Neural progenitor cell (in vitro differentiated cells): ENCODE measurements around the gene TBCD. TPM values are rescaled to one million over a fixed set of nuclear protein-coding genes. Genes with fewer than 3 reads are reported as not detected.

Source experiments
- DNase-seq: peaks from one replicate; pipeline ENCODE4 v3.0.0-alpha.2; 2016; ENCODE audit warnings: low spot score
- H2AFZ ChIP-seq: fragments of 200-600 bp; sonication (generic); replicated peaks from 2 replicates; pipeline ENCODE4 v1.6.1; 2016; ENCODE audit warnings: antibody characterized with exemption
- H3F3A ChIP-seq: fragments of 200-600 bp; sonication (generic); 2 replicates; pipeline ENCODE4 v1.6.1; 2016; ENCODE audit warnings: antibody characterized with exemption, low read depth
- H3K27ac ChIP-seq: fragments of 200-600 bp; sonication (generic); 2 replicates; pipeline ENCODE4 v1.5.1; 2016; ENCODE audit warnings: mild to moderate bottlenecking
- H3K27me3 ChIP-seq: fragments of 200-600 bp; sonication (generic); 2 replicates; pipeline ENCODE4 v1.6.1; 2016; ENCODE audit warnings: mild to moderate bottlenecking, moderate library complexity
- H3K36me3 ChIP-seq: fragments of 200-600 bp; sonication (generic); 2 replicates; pipeline ENCODE4 v1.5.1; 2016
- H3K4me1 ChIP-seq: fragments of 200-600 bp; sonication (generic); 2 replicates; pipeline ENCODE4 v1.6.1; 2016; ENCODE audit warnings: mixed run types
- H3K4me2 ChIP-seq: fragments of 200-600 bp; sonication (generic); 2 replicates; pipeline ENCODE4 v1.6.1; 2016
- H3K4me3 ChIP-seq: fragments of 200-600 bp; sonication (generic); 2 replicates; pipeline ENCODE4 v1.5.1; 2016
- H3K79me2 ChIP-seq: fragments of 200-600 bp; sonication (generic); 2 replicates; pipeline ENCODE4 v1.6.1; 2016; ENCODE audit warnings: low read depth
- H3K9ac ChIP-seq: fragments of 200-600 bp; sonication (generic); 2 replicates; pipeline ENCODE4 v1.6.1; 2016
- H3K9me3 ChIP-seq: fragments of 200-600 bp; sonication (generic); 2 replicates; pipeline ENCODE4 v1.5.1; 2016; ENCODE audit warnings: low read depth
- H4K20me1 ChIP-seq: fragments of 200-600 bp; sonication (generic); 2 replicates; pipeline ENCODE4 v1.6.1; 2016; ENCODE audit warnings: low read depth
- H3K27ac Mint-ChIP-seq: 3 replicates; pipeline ENCODE4 v1.8.0; 2021; ENCODE audit warnings: mixed read lengths
- H3K27me3 Mint-ChIP-seq: 2 replicates; pipeline ENCODE4 v1.8.0; 2022; ENCODE audit warnings: low read depth, mild to moderate bottlenecking, inconsistent platforms, moderate library complexity, mixed read lengths; ENCODE audit not compliant: insufficient read depth
- H3K36me3 Mint-ChIP-seq: 3 replicates; pipeline ENCODE4 v1.8.0; 2021; ENCODE audit warnings: mixed read lengths
- H3K4me1 Mint-ChIP-seq: 3 replicates; pipeline ENCODE4 v1.8.0; 2021; ENCODE audit warnings: mixed read lengths
- H3K4me3 Mint-ChIP-seq: 3 replicates; pipeline ENCODE4 v1.8.0; 2021; ENCODE audit warnings: mild to moderate bottlenecking, moderate library complexity, mixed read lengths
- H3K9me3 Mint-ChIP-seq: 3 replicates; pipeline ENCODE4 v1.8.0; 2020; ENCODE audit warnings: mixed read lengths
- EZH2 ChIP-seq: fragments of 200-600 bp; sonication (generic); IDR thresholded peaks from 2 replicates; pipeline ENCODE4 v1.6.1; 2017; ENCODE audit warnings: antibody characterized with exemption, mild to moderate bottlenecking, moderate library complexity
- EZH2phosphoT487 ChIP-seq: fragments of 200-600 bp; sonication (generic); IDR thresholded peaks from 2 replicates; pipeline ENCODE4 v1.6.1; 2017; ENCODE audit warnings: antibody characterized with exemption
- total RNA-seq: library from RNA; depleted of rRNA; stranded (reverse); fragments of >200 nt; gene quantifications from 2 replicates; pipeline ENCODE4 v1.2.3, GENCODE V29; 2015; ENCODE audit warnings: low replicate concordance
- TF ChIP-seq, protein P1 (sequence below): fragments of 200-600 bp; sonication (generic); IDR thresholded peaks from 2 replicates; pipeline ENCODE4 v1.5.1; 2017; ENCODE audit warnings: antibody characterized with exemption, mild to moderate bottlenecking

TBCD gene
- total RNA-seq, 1 donor from 2014 or later = 76.4 TPM

DNA sequence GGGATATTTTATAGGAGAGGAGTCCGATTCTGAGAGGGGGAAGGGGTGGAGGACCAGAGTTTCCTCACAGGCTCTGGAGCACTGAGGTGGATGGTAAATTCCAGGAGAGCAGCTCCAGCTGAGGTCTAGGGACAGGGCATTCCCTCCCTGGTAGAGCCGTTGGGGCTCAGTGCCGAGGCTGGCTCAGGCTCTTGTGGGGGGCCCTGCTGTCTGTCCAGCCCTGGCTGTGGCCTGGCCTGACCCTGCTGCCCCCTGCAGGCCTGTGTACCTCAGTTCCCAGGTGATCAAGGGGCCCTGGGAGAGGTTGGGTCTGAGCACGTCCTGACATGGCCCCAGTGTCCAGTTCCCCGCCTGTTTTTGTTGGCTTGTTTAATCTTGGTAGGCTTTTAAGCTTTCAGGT, 71.1 kb downstream of the TBCD start:
- Histone ChIP-seq H3K27ac (no peak overlapping the region), H3K9me3 (no peaks in the 10 kb centered on the region), H3K4me2 (no peak overlapping the region), H3F3A (peaks cover 12% of the 10 kb centered on the region), H3K27me3 (no peaks in the 10 kb centered on the region), H3K36me3 (peaks cover 3% of the 10 kb centered on the region), H2AFZ (no peak overlapping the region), H4K20me1 (no peaks in the 10 kb centered on the region), H3K4me3 (no peak overlapping the region), H3K4me1 (peaks cover 7% of the 10 kb centered on the region), H3K9ac (no peak overlapping the region), H3K79me2 (peaks cover 8% of the 10 kb centered on the region)
- H3K27ac Mint-ChIP-seq = no peak overlapping the region
- H3K9me3 Mint-ChIP-seq = peaks cover 33% of the 10 kb centered on the region
- peaks cover 61% of the 10 kb centered on the region for H3K36me3 Mint-ChIP-seq
- peak; percentile 42 for DNase-seq
- H3K27me3 Mint-ChIP-seq = peaks cover 8% of the 10 kb centered on the region
- no peak overlapping the region for H3K4me3 Mint-ChIP-seq
- H3K4me1 Mint-ChIP-seq = no peaks in the 10 kb centered on the region
- TF ChIP-seq EZH2phosphoT487 = no peak
- TF ChIP-seq, protein P1, sequence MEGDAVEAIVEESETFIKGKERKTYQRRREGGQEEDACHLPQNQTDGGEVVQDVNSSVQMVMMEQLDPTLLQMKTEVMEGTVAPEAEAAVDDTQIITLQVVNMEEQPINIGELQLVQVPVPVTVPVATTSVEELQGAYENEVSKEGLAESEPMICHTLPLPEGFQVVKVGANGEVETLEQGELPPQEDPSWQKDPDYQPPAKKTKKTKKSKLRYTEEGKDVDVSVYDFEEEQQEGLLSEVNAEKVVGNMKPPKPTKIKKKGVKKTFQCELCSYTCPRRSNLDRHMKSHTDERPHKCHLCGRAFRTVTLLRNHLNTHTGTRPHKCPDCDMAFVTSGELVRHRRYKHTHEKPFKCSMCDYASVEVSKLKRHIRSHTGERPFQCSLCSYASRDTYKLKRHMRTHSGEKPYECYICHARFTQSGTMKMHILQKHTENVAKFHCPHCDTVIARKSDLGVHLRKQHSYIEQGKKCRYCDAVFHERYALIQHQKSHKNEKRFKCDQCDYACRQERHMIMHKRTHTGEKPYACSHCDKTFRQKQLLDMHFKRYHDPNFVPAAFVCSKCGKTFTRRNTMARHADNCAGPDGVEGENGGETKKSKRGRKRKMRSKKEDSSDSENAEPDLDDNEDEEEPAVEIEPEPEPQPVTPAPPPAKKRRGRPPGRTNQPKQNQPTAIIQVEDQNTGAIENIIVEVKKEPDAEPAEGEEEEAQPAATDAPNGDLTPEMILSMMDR = peak; percentile 42
- TF ChIP-seq EZH2 = no peak

DNA sequence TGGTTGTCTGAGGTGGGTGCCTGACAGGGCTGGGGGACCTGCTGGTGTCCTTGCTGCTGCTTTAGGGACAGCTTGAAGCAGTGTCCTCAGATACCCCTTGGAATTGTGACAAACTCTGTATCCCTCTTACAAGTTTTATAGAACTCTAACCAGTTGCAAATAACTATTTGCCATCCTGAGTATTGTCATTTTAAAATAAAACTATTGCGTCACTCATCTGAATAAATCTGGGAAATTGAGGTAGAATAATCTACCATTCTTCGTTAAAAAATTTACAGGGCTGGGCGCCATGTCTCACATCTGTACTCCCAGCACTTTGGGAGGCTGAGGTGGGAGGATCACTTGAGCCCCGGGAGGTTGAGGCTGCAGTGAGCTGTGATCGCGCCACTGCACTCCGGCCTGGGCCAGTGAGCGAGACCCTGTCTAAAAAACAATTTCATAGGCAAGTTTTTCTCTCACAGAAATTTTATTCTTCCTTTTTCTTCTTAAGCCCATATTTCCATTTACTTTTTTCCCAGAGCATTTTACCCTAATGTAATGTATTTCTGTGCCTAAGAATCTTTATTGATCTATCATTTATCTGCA, 73.8 kb downstream of the TBCD start:
- no peak for TF ChIP-seq EZH2
- TF ChIP-seq, protein P1 = no peak
- no peak for TF ChIP-seq EZH2phosphoT487
- H3K4me3 ChIP-seq = no peak overlapping the region
- H3K4me1 ChIP-seq = peaks cover 7% of the 10 kb centered on the region
- H3K4me2 ChIP-seq = no peak overlapping the region
- H3K9me3 ChIP-seq = no peaks in the 10 kb centered on the region
- Mint-ChIP-seq H3K36me3 (peaks cover 51% of the 10 kb centered on the region), H3K4me1 (peaks cover 2% of the 10 kb centered on the region), H3K27me3 (peaks cover 8% of the 10 kb centered on the region), H3K4me3 (no peak overlapping the region), H3K9me3 (peaks cover 18% of the 10 kb centered on the region), H3K27ac (no peak overlapping the region)
- H4K20me1 ChIP-seq = no peaks in the 10 kb centered on the region
- peaks cover 8% of the 10 kb centered on the region for H3K79me2 ChIP-seq
- no peak overlapping the region for H2AFZ ChIP-seq
- no peak for DNase-seq
- H3K27me3 ChIP-seq = no peaks in the 10 kb centered on the region
- peaks cover 16% of the 10 kb centered on the region for H3F3A ChIP-seq
- no peaks in the 10 kb centered on the region for H3K36me3 ChIP-seq
- H3K9ac ChIP-seq = no peak overlapping the region
- no peak overlapping the region for H3K27ac ChIP-seq

DNA sequence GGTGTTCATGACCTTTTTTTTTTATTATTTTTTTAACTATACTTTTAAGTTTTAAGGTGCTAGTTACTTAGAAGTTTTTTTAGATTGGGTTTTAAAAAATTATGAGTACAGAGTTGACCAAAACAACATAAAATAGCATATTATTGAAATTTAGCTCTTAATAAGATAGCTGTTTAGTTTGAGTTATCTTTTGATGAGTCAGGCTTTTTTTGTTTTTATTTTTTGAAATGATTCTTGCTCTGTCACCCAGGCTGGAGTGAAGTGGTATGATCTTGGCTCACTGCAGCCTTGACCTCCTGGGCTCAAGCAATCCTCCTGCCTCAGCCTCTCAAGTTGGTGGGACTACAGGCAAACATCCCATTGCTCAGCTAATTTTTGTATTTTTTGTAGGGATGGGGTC, 74.3 kb downstream of the TBCD start:
- Histone ChIP-seq H3K27me3 (no peaks in the 10 kb centered on the region), H2AFZ (no peak overlapping the region), H3K4me2 (no peak overlapping the region), H3K36me3 (no peaks in the 10 kb centered on the region), H3K9ac (no peak overlapping the region), H3K27ac (no peak overlapping the region), H3K4me1 (peaks cover 7% of the 10 kb centered on the region), H3K4me3 (no peak overlapping the region), H3K9me3 (no peaks in the 10 kb centered on the region), H3F3A (peaks cover 15% of the 10 kb centered on the region), H3K79me2 (peaks cover 8% of the 10 kb centered on the region), H4K20me1 (no peaks in the 10 kb centered on the region)
- no peak for TF ChIP-seq EZH2
- Mint-ChIP-seq H3K36me3 (peaks cover 50% of the 10 kb centered on the region), H3K27ac (no peak overlapping the region), H3K4me3 (no peak overlapping the region), H3K9me3 (peaks cover 12% of the 10 kb centered on the region), H3K4me1 (peaks cover 2% of the 10 kb centered on the region), H3K27me3 (peaks cover 8% of the 10 kb centered on the region)
- no peak for DNase-seq

DNA sequence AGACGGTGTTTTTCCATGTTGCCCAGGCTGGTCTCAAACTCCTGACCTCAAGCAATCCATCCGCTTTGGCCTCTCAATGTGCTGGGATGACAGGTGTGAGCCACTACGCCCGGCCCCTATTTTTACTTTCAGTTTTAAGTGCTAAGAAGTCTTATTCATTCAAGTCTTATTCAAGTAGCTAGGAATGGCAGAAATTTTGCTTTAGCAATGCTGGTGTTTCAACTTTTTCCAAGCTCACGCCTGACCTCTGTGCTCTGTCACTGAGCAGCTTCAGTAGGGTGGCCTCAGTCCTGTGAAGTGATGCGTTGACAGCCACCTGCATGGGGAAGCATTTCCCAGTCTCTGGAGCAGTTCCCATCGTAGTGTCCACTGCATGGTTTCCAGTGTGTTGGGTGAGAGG, 75.1 kb downstream of the TBCD start:
- H3K36me3 Mint-ChIP-seq = peaks cover 49% of the 10 kb centered on the region
- peaks cover 8% of the 10 kb centered on the region for H3K27me3 Mint-ChIP-seq
- TF ChIP-seq EZH2 = no peak
- TF ChIP-seq, protein P1 = no peak
- Histone ChIP-seq H3K36me3 (no peaks in the 10 kb centered on the region), H3K4me3 (no peak overlapping the region), H3K27me3 (no peaks in the 10 kb centered on the region), H2AFZ (no peak overlapping the region), H3K27ac (no peak overlapping the region), H3K4me2 (no peak overlapping the region), H3K79me2 (peaks cover 8% of the 10 kb centered on the region), H3F3A (peaks cover 9% of the 10 kb centered on the region), H3K9me3 (no peaks in the 10 kb centered on the region), H3K9ac (no peak overlapping the region), H4K20me1 (peaks cover under 1% of the 10 kb centered on the region), H3K4me1 (peaks cover 3% of the 10 kb centered on the region)
- H3K4me1 Mint-ChIP-seq = peaks cover 6% of the 10 kb centered on the region
- DNase-seq = no peak
- H3K4me3 Mint-ChIP-seq = no peak overlapping the region
- no peak overlapping the region for H3K27ac Mint-ChIP-seq
- H3K9me3 Mint-ChIP-seq = peaks cover 12% of the 10 kb centered on the region
